ENCODE measurements around the gene TNFRSF13B. TPM values are rescaled to one million over a fixed set of nuclear protein-coding genes. Genes with fewer than 3 reads are reported as not detected.
"Not testable (repeated sequence)": the region's sequence is repeated elsewhere in the genome, so short reads cannot be mapped to it uniquely, and the experiment has no call there.

TNFRSF13B gene
- total and polyA plus RNA-seq, 2 donors: 0.10 TPM; not detected in 1

DNA sequence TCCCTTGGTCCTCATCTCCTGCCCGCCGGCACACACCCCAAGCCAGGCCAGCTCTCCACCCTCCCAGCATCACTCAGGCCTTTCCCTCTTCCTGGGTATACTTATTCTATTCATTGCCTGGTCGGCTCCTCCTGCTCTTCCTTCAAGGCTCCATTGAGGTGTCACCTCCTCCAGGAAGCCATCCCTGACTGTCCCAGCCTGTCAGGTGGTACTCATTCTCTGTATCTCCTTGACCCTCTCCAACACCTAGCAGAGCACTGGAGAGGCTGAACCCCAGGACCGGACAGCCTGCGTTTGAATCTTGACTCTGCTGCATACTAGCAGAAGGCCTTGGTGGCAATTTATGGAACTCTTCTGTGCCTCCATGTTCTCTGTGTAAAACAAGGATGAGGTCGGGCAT lies 428 bp upstream of the TNFRSF13B start:
- Histone ChIP-seq H3K4me3 (ENCODE audit: low read depth, low read length) (no peak overlapping the region), H3K27ac (ENCODE audit: low read depth) (no peak overlapping the region), H3K36me3 (ENCODE audit: insufficient read depth) (no peaks in the 10 kb centered on the region), H3K4me1 (ENCODE audit: insufficient read depth) (no peaks in the 10 kb centered on the region)
- DNase-seq (ENCODE audit: extremely low spot score): no peak
- WGBS: 94% methylated on average over 6 of the region's 6 CpGs

DNA sequence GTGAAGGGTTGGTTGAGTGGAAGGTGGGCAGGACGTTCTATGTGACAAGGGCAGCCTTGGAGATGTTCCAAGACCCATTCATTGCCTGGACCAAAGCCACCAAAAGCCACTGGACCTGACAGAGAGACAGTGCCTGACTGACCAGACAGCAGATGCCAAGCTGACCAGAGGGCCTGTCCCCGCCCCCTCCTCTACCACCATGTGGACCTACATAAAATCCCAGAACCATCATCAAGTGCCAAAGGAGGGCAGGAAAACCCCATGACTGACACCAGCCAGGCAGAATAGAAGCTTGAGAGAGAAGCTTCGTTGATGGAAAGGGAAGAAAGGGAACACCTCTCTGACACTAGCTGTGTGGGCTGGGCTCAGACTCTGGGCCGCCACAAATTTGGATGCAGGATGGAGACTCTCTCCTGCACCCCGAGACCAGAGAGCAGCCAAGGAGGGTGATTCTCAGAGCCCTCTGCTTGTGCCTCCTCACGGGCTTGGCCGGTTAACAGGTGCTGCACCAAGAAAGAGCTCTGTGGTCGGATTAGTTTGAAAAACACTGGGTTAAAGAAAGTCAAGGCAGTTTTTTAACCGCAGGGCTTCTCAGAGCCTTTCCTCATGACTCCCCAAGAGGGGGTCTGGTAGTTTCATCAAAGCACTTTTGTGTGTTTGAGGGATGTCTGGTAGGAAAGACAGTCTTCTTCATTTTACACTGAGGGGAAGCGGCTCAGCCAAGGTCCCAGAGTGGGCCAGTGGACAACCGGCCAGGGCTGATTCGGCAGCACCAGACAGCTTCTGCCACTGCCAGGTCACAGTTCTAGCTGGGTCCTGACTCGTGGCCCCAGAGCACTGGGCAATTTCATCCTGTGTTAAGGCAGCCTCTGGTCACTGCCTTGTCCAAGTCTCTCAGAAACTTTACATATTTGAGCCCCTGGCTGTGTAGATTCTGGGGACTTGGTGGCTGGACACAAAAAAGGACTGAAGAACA lies 1.7 kb downstream of the TNFRSF13B start:
- no peaks in the 10 kb centered on the region for H3K4me1 ChIP-seq (ENCODE audit: insufficient read depth)

DNA sequence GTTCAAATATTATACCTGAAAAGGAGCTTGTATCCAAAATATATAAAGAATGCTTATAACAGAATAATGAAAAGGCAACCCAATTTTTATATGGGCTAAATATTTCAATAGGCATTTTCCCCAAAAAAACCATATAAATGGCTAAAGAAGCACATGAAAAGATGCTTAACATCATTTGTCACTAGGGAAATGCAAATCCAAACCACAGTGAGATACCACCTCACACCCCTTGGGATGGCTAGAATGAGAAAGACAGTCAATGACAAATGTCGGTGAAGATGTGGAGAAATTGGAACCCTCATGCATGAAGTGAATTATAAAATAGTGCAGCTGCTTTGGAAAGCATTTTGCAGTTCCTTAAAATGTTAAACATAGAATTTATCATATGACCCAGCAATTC lies 3.1 kb downstream of the TNFRSF13B start:
- DNase-seq (ENCODE audit: extremely low spot score): no peak
- no peaks in the 10 kb centered on the region for H3K36me3 ChIP-seq (ENCODE audit: insufficient read depth)
- no peak overlapping the region for H3K4me3 ChIP-seq (ENCODE audit: low read depth, low read length)
- no peaks in the 10 kb centered on the region for H3K4me1 ChIP-seq (ENCODE audit: insufficient read depth)
- WGBS: 90% methylated on average over 1 of the region's 1 CpG
- H3K27ac ChIP-seq (ENCODE audit: low read depth): no peak overlapping the region

More for the DNA sequence above, 1.7 kb downstream of the TNFRSF13B start:
- WGBS: 75% methylated on average over 13 of the region's 13 CpGs
- no peak for DNase-seq (ENCODE audit: extremely low spot score)
- H3K36me3 ChIP-seq (ENCODE audit: insufficient read depth): no peaks in the 10 kb centered on the region
- H3K4me3 ChIP-seq (ENCODE audit: low read depth, low read length): no peak overlapping the region
- H3K27ac ChIP-seq (ENCODE audit: low read depth): no peak overlapping the region

DNA sequence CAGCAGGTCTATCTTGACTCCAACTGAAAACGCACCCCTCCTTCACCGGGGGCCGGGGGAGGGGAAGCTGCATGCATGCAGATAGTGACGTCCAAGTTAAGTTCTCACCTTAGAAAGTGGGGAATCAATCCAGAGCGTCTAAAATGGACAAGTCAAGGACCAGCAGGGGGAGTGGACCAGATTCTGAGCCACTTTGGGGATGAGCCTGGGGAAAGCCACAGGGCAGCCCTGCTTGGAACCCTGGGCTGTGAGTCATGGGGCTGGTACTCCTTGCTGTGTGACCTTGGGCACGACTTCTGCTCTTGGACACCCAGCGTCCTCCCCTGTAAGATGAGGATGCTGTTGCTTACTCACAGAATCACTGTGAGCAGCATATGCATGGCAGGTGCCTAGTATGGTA lies 9.1 kb downstream of the TNFRSF13B start:
- Histone ChIP-seq H3K4me3 (ENCODE audit: low read depth, low read length) (no peak overlapping the region), H3K36me3 (ENCODE audit: insufficient read depth) (no peaks in the 10 kb centered on the region), H3K4me1 (ENCODE audit: insufficient read depth) (no peaks in the 10 kb centered on the region), H3K27ac (ENCODE audit: low read depth) (no peak overlapping the region)
- no peak for DNase-seq (ENCODE audit: extremely low spot score)
- 62% methylated on average over 7 of the region's 7 CpGs for WGBS

DNA sequence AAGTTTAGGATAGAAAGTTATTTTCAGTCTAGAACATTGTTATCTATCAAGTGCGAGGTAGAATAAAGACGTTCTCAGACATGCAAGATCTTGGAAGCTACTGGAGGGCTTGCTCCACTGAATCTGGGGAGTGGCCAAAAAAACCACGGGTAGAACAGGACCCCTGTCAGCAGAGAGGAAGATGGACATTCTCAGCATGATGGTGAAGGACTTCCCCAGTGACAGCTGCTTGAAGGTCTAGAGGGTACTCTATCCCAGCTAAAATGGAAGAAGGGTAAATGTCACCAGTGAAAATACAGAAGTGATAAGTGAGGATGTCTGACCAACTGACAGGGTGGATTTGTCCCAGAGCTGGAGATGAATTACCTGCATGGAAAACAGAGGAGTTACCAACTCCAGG lies 10.1 kb downstream of the TNFRSF13B start:
- WGBS: 77% methylated on average over 3 of the region's 3 CpGs
- Histone ChIP-seq H3K4me1 (ENCODE audit: insufficient read depth) (no peaks in the 10 kb centered on the region), H3K36me3 (ENCODE audit: insufficient read depth) (no peaks in the 10 kb centered on the region)

GRCh38 chr17:16961022-16961421 lies 10.9 kb downstream of the TNFRSF13B start:
- WGBS: 34% methylated on average over 2 of the region's 2 CpGs
- not testable (repeated sequence) for H3K4me3 ChIP-seq (ENCODE audit: low read depth, low read length); H3K36me3 ChIP-seq (ENCODE audit: insufficient read depth); H3K27ac ChIP-seq (ENCODE audit: low read depth); H3K4me1 ChIP-seq (ENCODE audit: insufficient read depth); DNase-seq (ENCODE audit: extremely low spot score)

More for the DNA sequence above, 10.1 kb downstream of the TNFRSF13B start:
- no peak for DNase-seq (ENCODE audit: extremely low spot score)
- no peak overlapping the region for H3K4me3 ChIP-seq (ENCODE audit: low read depth, low read length)
- no peak overlapping the region for H3K27ac ChIP-seq (ENCODE audit: low read depth)

DNA sequence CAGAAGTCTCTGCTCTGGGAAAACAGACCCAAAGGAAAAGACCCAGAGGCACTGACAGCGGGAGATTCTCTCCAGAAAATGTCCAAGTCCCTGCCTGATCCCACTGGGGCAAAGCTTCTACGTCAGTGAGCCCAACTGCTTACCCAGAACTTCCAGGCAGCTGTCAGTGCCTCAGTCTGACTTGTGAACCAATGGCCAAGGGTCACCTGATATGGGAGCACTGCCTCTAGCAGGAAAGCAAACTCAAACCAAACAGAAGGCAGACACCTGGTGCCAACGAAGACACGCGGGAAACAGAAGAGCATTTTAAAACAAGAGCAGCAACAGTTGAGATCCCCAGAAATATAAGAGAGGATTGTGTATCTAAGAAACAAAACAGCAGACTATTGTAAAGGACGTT lies 16.9 kb downstream of the TNFRSF13B start:
- 56% methylated on average over 6 of the region's 6 CpGs for WGBS

GRCh38 chr17:16954521-16954920 lies 17.4 kb downstream of the TNFRSF13B start:
- H3K36me3 ChIP-seq (ENCODE audit: insufficient read depth): no peaks in the 10 kb centered on the region
- 52% methylated on average over 3 of the region's 3 CpGs for WGBS
- no peak overlapping the region for H3K27ac ChIP-seq (ENCODE audit: low read depth)
- no peak for DNase-seq (ENCODE audit: extremely low spot score)
- H3K4me3 ChIP-seq (ENCODE audit: low read depth, low read length): no peak overlapping the region
- no peaks in the 10 kb centered on the region for H3K4me1 ChIP-seq (ENCODE audit: insufficient read depth)

More for the DNA sequence above, 16.9 kb downstream of the TNFRSF13B start:
- H3K4me3 ChIP-seq (ENCODE audit: low read depth, low read length); H3K27ac ChIP-seq (ENCODE audit: low read depth); H3K36me3 ChIP-seq (ENCODE audit: insufficient read depth); H3K4me1 ChIP-seq (ENCODE audit: insufficient read depth); DNase-seq (ENCODE audit: extremely low spot score): not testable (repeated sequence)

GRCh38 chr17:16953841-16954240 lies 18.1 kb downstream of the TNFRSF13B start:
- Histone ChIP-seq H3K4me1 (ENCODE audit: insufficient read depth) (no peaks in the 10 kb centered on the region), H3K36me3 (ENCODE audit: insufficient read depth) (no peaks in the 10 kb centered on the region), H3K4me3 (ENCODE audit: low read depth, low read length) (no peak overlapping the region), H3K27ac (ENCODE audit: low read depth) (no peak overlapping the region)
- DNase-seq (ENCODE audit: extremely low spot score): no peak
- 80% methylated on average over 9 of the region's 9 CpGs for WGBS

- H3K27ac ChIP-seq (ENCODE audit: low read depth): no peak overlapping the region
- no peak for DNase-seq (ENCODE audit: extremely low spot score)
Measured at GRCh38 chr17:16953347-16953746, 18.6 kb downstream of the TNFRSF13B start.

GRCh38 chr17:16952401-16952800 lies 19.5 kb downstream of the TNFRSF13B start:
- DNase-seq (ENCODE audit: extremely low spot score): no peak
- H3K36me3 ChIP-seq (ENCODE audit: insufficient read depth): no peaks in the 10 kb centered on the region
- WGBS: 79% methylated on average over 8 of the region's 8 CpGs
- no peaks in the 10 kb centered on the region for H3K4me1 ChIP-seq (ENCODE audit: insufficient read depth)
- H3K4me3 ChIP-seq (ENCODE audit: low read depth, low read length): no peak overlapping the region
- no peak overlapping the region for H3K27ac ChIP-seq (ENCODE audit: low read depth)

More at GRCh38 chr17:16953347-16953746, 18.6 kb downstream of the TNFRSF13B start:
- Histone ChIP-seq H3K4me1 (ENCODE audit: insufficient read depth) (no peaks in the 10 kb centered on the region), H3K4me3 (ENCODE audit: low read depth, low read length) (no peak overlapping the region), H3K36me3 (ENCODE audit: insufficient read depth) (no peaks in the 10 kb centered on the region)
- 72% methylated on average over 3 of the region's 3 CpGs for WGBS

- no peaks in the 10 kb centered on the region for H3K4me1 ChIP-seq (ENCODE audit: insufficient read depth)
- no peak overlapping the region for H3K4me3 ChIP-seq (ENCODE audit: low read depth, low read length)
- no peak for DNase-seq (ENCODE audit: extremely low spot score)
- no peaks in the 10 kb centered on the region for H3K36me3 ChIP-seq (ENCODE audit: insufficient read depth)
- no peak overlapping the region for H3K27ac ChIP-seq (ENCODE audit: low read depth)
- WGBS: 86% methylated on average over 5 of the region's 5 CpGs
Measured at GRCh38 chr17:16950488-16950887, 21.4 kb downstream of the TNFRSF13B start.

DNA sequence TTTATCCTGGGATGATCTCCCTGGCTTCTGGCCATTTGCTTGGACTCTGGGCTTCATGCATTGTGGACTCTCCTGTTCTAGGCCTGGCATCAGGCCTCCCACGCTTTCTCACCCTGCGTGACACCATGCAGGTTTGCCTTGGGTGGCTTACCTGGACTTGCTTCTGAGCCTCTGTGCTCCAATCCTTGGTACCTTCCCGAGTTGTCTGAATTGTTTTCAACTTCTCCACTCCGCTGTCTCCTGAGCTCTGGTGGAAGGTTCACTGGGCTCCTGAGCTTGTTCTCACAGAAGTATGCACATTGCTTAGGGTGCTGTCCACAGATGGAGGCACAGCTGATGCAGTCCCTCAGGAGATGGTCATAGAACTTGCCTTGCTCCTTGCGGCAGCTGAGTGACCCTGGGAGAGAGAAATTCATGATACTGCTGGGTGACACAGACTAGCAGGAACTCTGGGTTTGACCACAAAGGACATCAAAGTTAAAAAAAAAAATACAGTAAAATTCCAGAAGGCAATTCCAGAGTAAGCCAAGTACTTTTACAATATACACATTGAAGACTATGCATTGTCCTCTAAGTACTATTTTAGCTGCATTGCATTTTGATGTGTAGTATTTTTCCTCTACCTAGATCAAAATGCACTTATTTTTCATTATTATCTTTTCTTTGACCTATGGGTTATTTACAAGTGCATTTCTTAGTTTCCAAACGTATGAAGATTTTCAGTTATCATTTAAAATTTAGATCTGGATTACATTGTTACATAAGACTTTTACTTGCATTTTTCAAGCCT lies 23.1 kb downstream of the TNFRSF13B start:
- H3K27ac ChIP-seq (ENCODE audit: low read depth): no peak overlapping the region
- H3K36me3 ChIP-seq (ENCODE audit: insufficient read depth): no peaks in the 10 kb centered on the region
- H3K4me1 ChIP-seq (ENCODE audit: insufficient read depth): no peaks in the 10 kb centered on the region
- no peak overlapping the region for H3K4me3 ChIP-seq (ENCODE audit: low read depth, low read length)
- DNase-seq (ENCODE audit: extremely low spot score): no peak
- 95% methylated on average over 6 of the region's 6 CpGs for WGBS

DNA sequence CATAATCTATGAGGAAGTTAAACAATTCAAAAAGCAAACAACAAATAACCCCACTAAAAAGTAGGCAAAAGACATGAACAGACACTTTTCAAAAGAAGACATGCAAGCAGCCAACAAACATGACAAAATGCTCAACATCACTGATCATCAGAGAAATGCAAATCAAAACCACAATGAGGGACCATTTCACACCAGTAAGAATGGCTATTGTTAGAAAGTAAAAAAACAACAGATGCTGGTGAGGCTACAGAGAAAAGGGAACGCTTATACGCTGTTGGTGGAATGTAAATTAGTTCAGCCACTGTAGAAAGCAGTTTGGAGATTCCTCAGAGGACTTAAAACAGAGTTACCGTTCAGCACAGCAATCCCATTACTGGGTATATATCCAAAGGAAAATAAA lies 24.4 kb downstream of the TNFRSF13B start:
- no peak overlapping the region for H3K4me3 ChIP-seq (ENCODE audit: low read depth, low read length)
- no peak overlapping the region for H3K27ac ChIP-seq (ENCODE audit: low read depth)
- 81% methylated on average over 3 of the region's 3 CpGs for WGBS
- no peaks in the 10 kb centered on the region for H3K36me3 ChIP-seq (ENCODE audit: insufficient read depth)
- no peaks in the 10 kb centered on the region for H3K4me1 ChIP-seq (ENCODE audit: insufficient read depth)
- DNase-seq (ENCODE audit: extremely low spot score): no peak
